A549 (cell line): ENCODE data around the gene RILPL2. TPM values are rescaled to one million over a fixed set of nuclear protein-coding genes. Genes with fewer than 3 reads are reported as not detected.

Experiments used
- ATAC-seq, 2 experiments: fragments of 200-7000 bp in 1 of 2; fragments of >200 bp in 1 of 2; cut with Nextera tagmentation in 1 of 2; cut with Tn5 transposase in 1 of 2; 3 replicates each; pipeline versions ENCODE4 v1.8.0 to v1.9.1; 2018 to 2020; ENCODE audit warnings: mild to moderate bottlenecking in 1 of 2, moderate library complexity in 1 of 2
- CTCF ChIA-PET: fragments of 300-600 bp; sonication (Branson Sonifier 250); formaldehyde crosslinking; extraction: SDS; loops from one replicate; lab custom pipeline; 2021; ENCODE audit warnings: antibody characterized with exemption, inconsistent platforms; lab: Yijun Ruan, JAX
- POLR2A ChIA-PET: fragments of 350-600 bp; formaldehyde crosslinking; extraction: SDS; loops from one replicate; lab custom pipeline; 2021; ENCODE audit warnings: antibody characterized with exemption, inconsistent platforms; lab: Yijun Ruan, JAX
- DNase-seq, 2 experiments: peaks; one replicate each; pipeline versions ENCODE4 v3.0.0 to v3.0.0-alpha.2; 2011 to 2016; ENCODE audit warnings: low read depth in 1 of 2, low spot score in 1 of 2
- FAIRE-seq: peaks from 2 replicates; lab custom pipeline; 2011; peaks lifted over from hg19 to GRCh38; lab: Jason Lieb, UNC
- H3K27ac ChIP-seq, 2 experiments: fragments of >200 bp; sonication (Bioruptor Twin); formaldehyde crosslinking; 3 replicates each; pipeline ENCODE4 v1.5.1; 2016 to 2017
- H3K4me1 ChIP-seq: fragments of >200 bp; sonication (Bioruptor Twin); formaldehyde crosslinking; 3 replicates; pipeline ENCODE4 v1.6.1; 2016
- H3K4me2 ChIP-seq: fragments of >200 bp; sonication (Bioruptor Twin); formaldehyde crosslinking; 3 replicates; pipeline ENCODE4 v1.6.1; 2016
- H3K4me3 ChIP-seq: fragments of >200 bp; sonication (Bioruptor Twin); formaldehyde crosslinking; 3 replicates; pipeline ENCODE4 v1.5.1; 2016
- H3K9me3 ChIP-seq: fragments of >200 bp; sonication (Bioruptor Twin); formaldehyde crosslinking; 3 replicates; pipeline ENCODE4 v1.6.1; 2016
- BHLHE40 ChIP-seq: IDR thresholded peaks from 2 replicates; pipeline ENCODE4 v1.6.1; 2012; ENCODE audit warnings: low read depth, low read length, inconsistent platforms
- CBX2 ChIP-seq: fragments of 200-600 bp; sonication (generic); IDR thresholded peaks from 2 replicates; pipeline ENCODE4 v1.6.1; 2016; ENCODE audit warnings: low read depth, mild to moderate bottlenecking, borderline replicate concordance
- CBX8 ChIP-seq: fragments of 200-600 bp; sonication (generic); IDR thresholded peaks from 2 replicates; pipeline ENCODE4 v1.6.1; 2016
- EHMT2 ChIP-seq: fragments of 200-600 bp; sonication (generic); IDR thresholded peaks from 2 replicates; pipeline ENCODE4 v1.6.1; 2016; ENCODE audit warnings: antibody characterized with exemption, low read depth, mild to moderate bottlenecking, moderate library complexity
- FOSB ChIP-seq: fragments of 250-450 bp; sonication (Bioruptor Pico); IDR thresholded peaks from 2 replicates; pipeline ENCODE4 v1.5.0; 2020; ENCODE audit warnings: mild to moderate bottlenecking, moderate library complexity
- FOXS1 ChIP-seq: fragments of 250-450 bp; sonication (Bioruptor Pico); IDR thresholded peaks from 2 replicates; pipeline ENCODE4 v1.5.0; 2020; ENCODE audit warnings: mild to moderate bottlenecking, moderate library complexity
- GATA3 ChIP-seq: IDR thresholded peaks from 2 replicates; pipeline ENCODE4 v1.6.1; 2012; ENCODE audit warnings: borderline replicate concordance
- HDAC2 ChIP-seq: fragments of 200-600 bp; sonication (generic); IDR thresholded peaks from 2 replicates; pipeline ENCODE4 v1.6.1; 2016
- HEYL ChIP-seq: fragments of 250-450 bp; sonication (Bioruptor Pico); IDR thresholded peaks from 2 replicates; pipeline ENCODE4 v1.8.0; 2021; ENCODE audit warnings: mild to moderate bottlenecking, moderate library complexity
- HMGXB4 ChIP-seq: fragments of 250-450 bp; sonication (Bioruptor Pico); IDR thresholded peaks from 2 replicates; pipeline ENCODE4 v1.5.0; 2021; ENCODE audit warnings: mild to moderate bottlenecking, moderate library complexity, borderline replicate concordance
- HOXA7 ChIP-seq: fragments of 250-450 bp; sonication (Bioruptor Pico); IDR thresholded peaks from 2 replicates; pipeline ENCODE4 v1.5.0; 2020; ENCODE audit warnings: mild to moderate bottlenecking, moderate library complexity
- JUNB ChIP-seq: fragments of >200 bp; sonication (Bioruptor Twin); formaldehyde crosslinking; IDR thresholded peaks from 2 replicates; pipeline ENCODE4 v1.6.1; 2016
- NFE2L2 ChIP-seq: fragments of 150-350 bp; conservative IDR thresholded peaks from 2 replicates; pipeline ENCODE4 v1.6.1; 2014; ENCODE audit warnings: low read length
- PBX3 ChIP-seq: IDR thresholded peaks from 2 replicates; pipeline ENCODE4 v1.6.1; 2012
- RCOR1 ChIP-seq: fragments of 150-350 bp; IDR thresholded peaks from 2 replicates; pipeline ENCODE4 v1.6.1; 2014; ENCODE audit warnings: antibody characterized with exemption, low read length, low read depth
- ZC3H11A ChIP-seq: fragments of 450-650 bp; IDR thresholded peaks from 2 replicates; pipeline ENCODE4 v1.6.1; 2014; ENCODE audit warnings: antibody characterized with exemption, mild to moderate bottlenecking
- ZNF302 ChIP-seq: fragments of 250-450 bp; sonication (Bioruptor Pico); IDR thresholded peaks from 2 replicates; pipeline ENCODE4 v1.9.0; 2021; ENCODE audit warnings: inconsistent platforms, mild to moderate bottlenecking, moderate library complexity
- WGBS: methylation state at CpG from one replicate; pipeline ENCODE4 v1.1.6; 2017; ENCODE audit errors: missing lambda C conversion rate; 5-methylcytosine and 5-hydroxymethylcytosine counted together
- polyA plus RNA-seq, 4 experiments: library from polyadenylated mRNA; depleted of rRNA in 3 of 4; stranded (reverse); fragments of >200 nt; fragmentation: RNase III in 1 of 4; extraction: RNeasy Plus Mini Kit Qiagen cat#74134 plus additional on column Dnase treatment in 1 of 4; gene quantifications; 2 replicates in 3 of 4; 3 replicates in 1 of 4; pipeline ENCODE4 v1.2.3, GENCODE V29; 2011 to 2017
- TF ChIP-seq, protein P1 (sequence below): IDR thresholded peaks from 2 replicates; pipeline ENCODE4 v1.6.1; 2012
- TF ChIP-seq, protein P2 (sequence below): fragments of 450-650 bp; IDR thresholded peaks from 2 replicates; pipeline ENCODE4 v1.6.1; 2014; ENCODE audit warnings: antibody characterized with exemption
- TF ChIP-seq, protein P3 (sequence below): fragments of 200-600 bp; sonication (generic); IDR thresholded peaks from 2 replicates; pipeline ENCODE4 v1.6.1; 2016; ENCODE audit warnings: antibody characterized with exemption, mild to moderate bottlenecking, moderate library complexity
- TF ChIP-seq, protein P4 (sequence below): fragments of 250-450 bp; sonication (Bioruptor Pico); IDR thresholded peaks from 2 replicates; pipeline ENCODE4 v1.5.0; 2020; ENCODE audit warnings: low read depth, mild to moderate bottlenecking, moderate library complexity

RILPL2 gene
- polyA plus RNA-seq, 2 of the 4 experiments (the other 2 are of a cell fraction) = 2.4 to 2.9 TPM

DNA sequence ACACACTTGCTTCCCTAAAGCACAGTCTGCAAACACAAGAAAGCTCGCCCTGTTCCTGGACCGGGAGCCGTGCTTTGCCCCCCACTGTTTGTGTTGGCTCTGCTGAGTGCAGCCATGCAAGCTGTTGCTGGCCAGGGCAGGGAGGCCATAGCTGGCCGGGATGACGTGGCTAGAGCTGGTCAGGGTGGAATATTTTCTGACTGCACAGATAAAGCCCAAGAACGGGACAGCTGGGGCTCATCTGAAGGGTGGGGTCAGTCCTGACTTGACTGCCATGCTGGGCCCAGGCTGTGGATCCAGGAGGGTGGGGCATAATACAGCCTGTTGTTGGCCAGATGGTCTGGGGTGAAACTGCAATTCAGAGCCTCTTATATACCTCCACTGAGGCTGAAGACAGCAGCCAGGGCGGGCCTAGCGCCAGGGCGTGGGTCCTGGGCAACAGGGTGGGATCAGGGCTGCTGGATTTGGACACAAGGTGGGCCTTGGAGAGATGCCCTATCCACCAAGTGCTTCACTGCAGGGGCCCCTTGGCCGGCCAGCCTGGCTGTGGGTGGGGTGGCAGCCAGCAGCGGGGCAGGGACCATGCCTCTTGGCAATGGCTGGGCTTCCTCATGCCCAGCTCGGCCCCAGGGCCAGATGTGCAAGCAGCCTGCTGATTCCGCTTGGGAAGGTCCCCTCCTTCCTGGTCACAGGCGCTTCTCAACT is 37.8 kb downstream of the RILPL2 start:
- DNase-seq (no peak), ATAC-seq (peak; percentile 21 to 36; a peak in 2 of 6 replicates)
- CTCF ChIA-PET = interaction anchor here (1.3 kb wide), 1 partner anchor 12 kb away, joined by 3 read pairs; no protein-coding TSS in a partner anchor
- H3K4me2 ChIP-seq = no peak overlapping the region
- 93% methylated on average over 12 of the region's 14 CpGs for WGBS
- H3K4me1 ChIP-seq = no peaks in the 10 kb centered on the region
- H3K4me3 ChIP-seq = no peak overlapping the region
- H3K27ac ChIP-seq = no peak overlapping the region
- no peak for TF ChIP-seq PBX3
- TF ChIP-seq, protein P1, sequence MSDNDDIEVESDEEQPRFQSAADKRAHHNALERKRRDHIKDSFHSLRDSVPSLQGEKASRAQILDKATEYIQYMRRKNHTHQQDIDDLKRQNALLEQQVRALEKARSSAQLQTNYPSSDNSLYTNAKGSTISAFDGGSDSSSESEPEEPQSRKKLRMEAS = no peak
- TF ChIP-seq, protein P2, sequence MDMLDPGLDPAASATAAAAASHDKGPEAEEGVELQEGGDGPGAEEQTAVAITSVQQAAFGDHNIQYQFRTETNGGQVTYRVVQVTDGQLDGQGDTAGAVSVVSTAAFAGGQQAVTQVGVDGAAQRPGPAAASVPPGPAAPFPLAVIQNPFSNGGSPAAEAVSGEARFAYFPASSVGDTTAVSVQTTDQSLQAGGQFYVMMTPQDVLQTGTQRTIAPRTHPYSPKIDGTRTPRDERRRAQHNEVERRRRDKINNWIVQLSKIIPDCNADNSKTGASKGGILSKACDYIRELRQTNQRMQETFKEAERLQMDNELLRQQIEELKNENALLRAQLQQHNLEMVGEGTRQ = no peak
- TF ChIP-seq ZNF302 (CRISPR knock-in tag) = no peak
- no peak for TF ChIP-seq GATA3
- no peak for TF ChIP-seq CBX8
- TF ChIP-seq HDAC2 = no peak
- TF ChIP-seq JUNB = no peak
- TF ChIP-seq, all 56 proteins: peak for 0
- no peak for FAIRE-seq
- POLR2A ChIA-PET = no interaction called here
- H3K9me3 ChIP-seq = no peaks in the 10 kb centered on the region

DNA sequence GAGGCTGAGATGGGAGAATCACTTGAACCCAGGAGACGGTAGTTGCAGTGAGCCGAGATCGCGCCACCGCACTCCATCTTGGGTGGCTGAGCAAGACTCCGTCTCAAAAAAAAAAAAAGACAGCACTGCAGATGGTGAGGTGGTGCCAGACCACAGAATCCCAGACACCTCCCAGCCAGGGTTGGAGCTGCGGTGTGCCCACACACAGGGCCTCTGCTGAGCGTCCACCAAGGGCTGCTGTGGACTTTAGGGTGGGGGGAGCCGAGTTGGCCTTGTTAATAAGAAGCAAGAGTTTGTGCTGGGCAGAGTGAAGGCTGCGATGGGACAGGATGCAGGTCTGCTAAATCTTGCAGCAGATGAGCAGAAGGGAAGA is 38.3 kb downstream of the RILPL2 start:
- Histone ChIP-seq H3K4me1 (no peaks in the 10 kb centered on the region), H3K4me2 (no peak overlapping the region), H3K4me3 (no peak overlapping the region), H3K9me3 (no peaks in the 10 kb centered on the region), H3K27ac (no peak overlapping the region)
- no peak for ATAC-seq
- ChIA-PET POLR2A (no interaction called here), CTCF (interaction anchor here (1.3 kb wide), 1 partner anchor 11 kb away, joined by 3 read pairs; no protein-coding TSS in a partner anchor)
- DNase-seq = no peak
- 93% methylated on average over 10 of the region's 10 CpGs for WGBS
- FAIRE-seq = no peak
- TF ChIP-seq, protein P3, sequence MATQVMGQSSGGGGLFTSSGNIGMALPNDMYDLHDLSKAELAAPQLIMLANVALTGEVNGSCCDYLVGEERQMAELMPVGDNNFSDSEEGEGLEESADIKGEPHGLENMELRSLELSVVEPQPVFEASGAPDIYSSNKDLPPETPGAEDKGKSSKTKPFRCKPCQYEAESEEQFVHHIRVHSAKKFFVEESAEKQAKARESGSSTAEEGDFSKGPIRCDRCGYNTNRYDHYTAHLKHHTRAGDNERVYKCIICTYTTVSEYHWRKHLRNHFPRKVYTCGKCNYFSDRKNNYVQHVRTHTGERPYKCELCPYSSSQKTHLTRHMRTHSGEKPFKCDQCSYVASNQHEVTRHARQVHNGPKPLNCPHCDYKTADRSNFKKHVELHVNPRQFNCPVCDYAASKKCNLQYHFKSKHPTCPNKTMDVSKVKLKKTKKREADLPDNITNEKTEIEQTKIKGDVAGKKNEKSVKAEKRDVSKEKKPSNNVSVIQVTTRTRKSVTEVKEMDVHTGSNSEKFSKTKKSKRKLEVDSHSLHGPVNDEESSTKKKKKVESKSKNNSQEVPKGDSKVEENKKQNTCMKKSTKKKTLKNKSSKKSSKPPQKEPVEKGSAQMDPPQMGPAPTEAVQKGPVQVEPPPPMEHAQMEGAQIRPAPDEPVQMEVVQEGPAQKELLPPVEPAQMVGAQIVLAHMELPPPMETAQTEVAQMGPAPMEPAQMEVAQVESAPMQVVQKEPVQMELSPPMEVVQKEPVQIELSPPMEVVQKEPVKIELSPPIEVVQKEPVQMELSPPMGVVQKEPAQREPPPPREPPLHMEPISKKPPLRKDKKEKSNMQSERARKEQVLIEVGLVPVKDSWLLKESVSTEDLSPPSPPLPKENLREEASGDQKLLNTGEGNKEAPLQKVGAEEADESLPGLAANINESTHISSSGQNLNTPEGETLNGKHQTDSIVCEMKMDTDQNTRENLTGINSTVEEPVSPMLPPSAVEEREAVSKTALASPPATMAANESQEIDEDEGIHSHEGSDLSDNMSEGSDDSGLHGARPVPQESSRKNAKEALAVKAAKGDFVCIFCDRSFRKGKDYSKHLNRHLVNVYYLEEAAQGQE = no peak
- TF ChIP-seq NFE2L2 (no peak), HEYL (CRISPR knock-in tag) (no peak), FOSB (CRISPR knock-in tag) (no peak), HMGXB4 (CRISPR knock-in tag) (no peak), FOXS1 (CRISPR knock-in tag) (no peak), CBX2 (no peak), HOXA7 (CRISPR knock-in tag) (no peak), EHMT2 (no peak), RCOR1 (no peak), ZNF302 (CRISPR knock-in tag) (no peak), ZC3H11A (no peak), BHLHE40 (no peak)
- TF ChIP-seq, protein P4, sequence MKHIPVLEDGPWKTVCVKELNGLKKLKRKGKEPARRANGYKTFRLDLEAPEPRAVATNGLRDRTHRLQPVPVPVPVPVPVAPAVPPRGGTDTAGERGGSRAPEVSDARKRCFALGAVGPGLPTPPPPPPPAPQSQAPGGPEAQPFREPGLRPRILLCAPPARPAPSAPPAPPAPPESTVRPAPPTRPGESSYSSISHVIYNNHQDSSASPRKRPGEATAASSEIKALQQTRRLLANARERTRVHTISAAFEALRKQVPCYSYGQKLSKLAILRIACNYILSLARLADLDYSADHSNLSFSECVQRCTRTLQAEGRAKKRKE (CRISPR knock-in tag) = no peak
